Hepatocyte (in vitro differentiated cells): ENCODE data around the gene ITGB1.
"Not testable (repeated sequence)": the region's sequence is repeated elsewhere in the genome, so short reads cannot be mapped to it uniquely, and the experiment has no call there.

Experiments
- CTCF ChIP-seq: fragments of 200-600 bp; sonication (generic); IDR thresholded peaks from 2 replicates; pipeline ENCODE4 v1.5.1; 2016; ENCODE audit warnings: antibody characterized with exemption, mild to moderate bottlenecking; ENCODE audit not compliant: poor library complexity
- EZH2 ChIP-seq: fragments of 200-600 bp; sonication (generic); IDR thresholded peaks from 2 replicates; pipeline ENCODE4 v1.6.1; 2016; ENCODE audit warnings: antibody characterized with exemption, mild to moderate bottlenecking, borderline replicate concordance
- EZH2phosphoT487 ChIP-seq: fragments of 200-600 bp; sonication (generic); IDR thresholded peaks from one replicate; pipeline ENCODE4 v1.6.1; 2018; ENCODE audit warnings: antibody characterized with exemption, mild to moderate bottlenecking, low read depth, moderate library complexity; ENCODE audit not compliant: unreplicated experiment, severe bottlenecking

DNA sequence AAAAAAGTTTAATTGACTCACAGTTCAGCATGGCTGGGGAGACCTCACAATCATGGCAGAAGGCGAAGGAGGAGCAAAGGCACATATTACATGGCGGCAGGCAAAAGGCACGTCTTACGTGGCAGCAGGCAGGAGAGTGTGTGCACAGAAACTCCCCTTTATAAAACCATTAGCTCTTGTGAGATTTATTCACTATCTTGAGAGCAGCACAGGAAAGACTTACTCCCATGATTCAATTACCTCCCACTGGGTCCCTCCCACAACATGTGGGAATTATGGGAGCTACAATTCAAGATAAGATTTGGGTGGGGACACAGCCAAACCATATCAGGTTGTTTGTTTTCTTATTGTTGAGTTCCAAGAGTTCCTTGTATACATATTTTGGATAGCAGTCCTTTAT lies 34.3 kb upstream of the ITGB1 start:
- TF ChIP-seq EZH2, CTCF, EZH2phosphoT487: not testable (repeated sequence)
